ENCODE data around the gene GRIN2A. TPM values are rescaled to one million over a fixed set of nuclear protein-coding genes. Genes with fewer than 3 reads are reported as not detected.

Gene GRIN2A
- total RNA-seq, 1 donor from 2014 or later, result under 0.01 TPM

GRCh38 chr16:9922441-9922840, 259.8 kb downstream of the GRIN2A start:
- no peak for DNase-seq (ENCODE audit: low read depth)
- Histone ChIP-seq H3K4me3 (ENCODE audit: low read depth, low read length) (no peak overlapping the region), H3K27me3 (ENCODE audit: control insufficient read depth, insufficient read depth, low read length) (no peaks in the 10 kb centered on the region), H3K36me3 (ENCODE audit: control insufficient read depth, insufficient read depth, low read length) (no peaks in the 10 kb centered on the region)
- TF ChIP-seq CTCF (IDR thresholded peaks at IDR 0.05; ENCODE audit: insufficient read depth, low read length, poor library complexity, severe bottlenecking), result no peak

- no peaks in the 10 kb centered on the region for H3K36me3 ChIP-seq (ENCODE audit: control insufficient read depth, insufficient read depth, low read length)
- no peak overlapping the region for H3K4me3 ChIP-seq (ENCODE audit: low read depth, low read length)
- DNase-seq (ENCODE audit: low read depth), result no peak
- H3K27me3 ChIP-seq (ENCODE audit: control insufficient read depth, insufficient read depth, low read length), result no peaks in the 10 kb centered on the region
- TF ChIP-seq CTCF (IDR thresholded peaks at IDR 0.05; ENCODE audit: insufficient read depth, low read length, poor library complexity, severe bottlenecking), result no peak
Observed at GRCh38 chr16:9921997-9922396, 260.2 kb downstream of the GRIN2A start.

- TF ChIP-seq CTCF (IDR thresholded peaks at IDR 0.05; ENCODE audit: insufficient read depth, low read length, poor library complexity, severe bottlenecking), result no peak
- DNase-seq (ENCODE audit: low read depth), result no peak
- Histone ChIP-seq H3K27me3 (ENCODE audit: control insufficient read depth, insufficient read depth, low read length) (no peaks in the 10 kb centered on the region), H3K4me3 (ENCODE audit: low read depth, low read length) (no peak overlapping the region), H3K36me3 (ENCODE audit: control insufficient read depth, insufficient read depth, low read length) (no peaks in the 10 kb centered on the region)
Observed at GRCh38 chr16:9919460-9919859, 262.8 kb downstream of the GRIN2A start.

GRCh38 chr16:9917691-9918090, 264.5 kb downstream of the GRIN2A start:
- TF ChIP-seq CTCF (IDR thresholded peaks at IDR 0.05; ENCODE audit: insufficient read depth, low read length, poor library complexity, severe bottlenecking), result no peak
- no peak for DNase-seq (ENCODE audit: low read depth)

GRCh38 chr16:9913604-9914326, 268.5 kb downstream of the GRIN2A start:
- no peaks in the 10 kb centered on the region for H3K27me3 ChIP-seq (ENCODE audit: control insufficient read depth, insufficient read depth, low read length)
- no peak for TF ChIP-seq CTCF (IDR thresholded peaks at IDR 0.05; ENCODE audit: insufficient read depth, low read length, poor library complexity, severe bottlenecking)
- DNase-seq (ENCODE audit: low read depth), result no peak

More at GRCh38 chr16:9917691-9918090, 264.5 kb downstream of the GRIN2A start:
- no peaks in the 10 kb centered on the region for H3K36me3 ChIP-seq (ENCODE audit: control insufficient read depth, insufficient read depth, low read length)
- H3K27me3 ChIP-seq (ENCODE audit: control insufficient read depth, insufficient read depth, low read length), result no peaks in the 10 kb centered on the region
- H3K4me3 ChIP-seq (ENCODE audit: low read depth, low read length), result no peak overlapping the region

GRCh38 chr16:9911989-9912388, 270.2 kb downstream of the GRIN2A start:
- Histone ChIP-seq H3K27me3 (ENCODE audit: control insufficient read depth, insufficient read depth, low read length) (no peaks in the 10 kb centered on the region), H3K4me3 (ENCODE audit: low read depth, low read length) (no peak overlapping the region), H3K36me3 (ENCODE audit: control insufficient read depth, insufficient read depth, low read length) (no peaks in the 10 kb centered on the region)
- TF ChIP-seq CTCF (IDR thresholded peaks at IDR 0.05; ENCODE audit: insufficient read depth, low read length, poor library complexity, severe bottlenecking), result no peak
- DNase-seq (ENCODE audit: low read depth), result no peak

More at GRCh38 chr16:9913604-9914326, 268.5 kb downstream of the GRIN2A start:
- H3K4me3 ChIP-seq (ENCODE audit: low read depth, low read length), result no peak overlapping the region
- H3K36me3 ChIP-seq (ENCODE audit: control insufficient read depth, insufficient read depth, low read length), result no peaks in the 10 kb centered on the region
